Heart left ventricle (tissue), 16 donors: Measurements from ENCODE around the gene ELP1. TPM values are rescaled to one million over a fixed set of nuclear protein-coding genes. Genes with fewer than 3 reads are reported as not detected.
"Not testable (repeated sequence)": the region's sequence is repeated elsewhere in the genome, so short reads cannot be mapped to it uniquely, and the experiment has no call there.

Source experiments
- ATAC-seq, 4 donors: fragments of 200-7000 bp; cut with Tn5 transposase; one replicate each; pipeline ENCODE4 v1.9.1; 2020 to 2022; ENCODE audit warnings: moderate library complexity in 4 of 4, mild to moderate bottlenecking in 3 of 4, moderate number of reproducible peaks in 1 of 4
- DNase-seq, 5 donors: peaks; one replicate each; pipeline ENCODE4 v3.0.0-alpha.2; 2020
- H3K27ac ChIP-seq, 12 donors: fragments of 200-600 bp; sonication (generic) in 4 of 12; one replicate each; pipeline versions ENCODE4 v1.5.0 to v1.8.0; 2016 to 2022; ENCODE audit warnings: mild to moderate bottlenecking in 2 of 12
- H3K27me3 ChIP-seq, 9 donors: fragments of 200-600 bp; sonication (generic) in 2 of 9; one replicate each; pipeline versions ENCODE4 v1.5.1 to v1.8.0; 2016 to 2022; ENCODE audit warnings: mild to moderate bottlenecking in 3 of 9
- H3K36me3 ChIP-seq, 9 donors: fragments of 200-600 bp; sonication (generic) in 2 of 9; one replicate each; pipeline versions ENCODE4 v1.5.0 to v1.8.0; 2018 to 2022; ENCODE audit warnings: mild to moderate bottlenecking in 2 of 9
- H3K4me1 ChIP-seq, 12 donors: fragments of 200-600 bp; sonication (generic) in 4 of 12; one replicate each; pipeline versions ENCODE4 v1.5.0 to v1.8.0; 2016 to 2022; ENCODE audit warnings: mild to moderate bottlenecking in 3 of 12
- H3K4me3 ChIP-seq, 12 donors: fragments of 200-600 bp; sonication (generic) in 4 of 12; one replicate each; pipeline versions ENCODE4 v1.5.0 to v1.8.0; 2017 to 2022; ENCODE audit warnings: mild to moderate bottlenecking in 9 of 12, moderate library complexity in 4 of 12
- H3K9me3 ChIP-seq, 12 donors: fragments of 200-600 bp; sonication (generic) in 4 of 12; one replicate each; pipeline versions ENCODE4 v1.5.0 to v1.8.0; 2016 to 2022; ENCODE audit warnings: mild to moderate bottlenecking in 1 of 12
- POLR2A ChIP-seq, 2 donors: fragments of 450-650 bp; IDR thresholded peaks; one replicate each; pipeline ENCODE4 v1.6.1; 2017; ENCODE audit warnings: antibody characterized with exemption in 2 of 2, mild to moderate bottlenecking in 2 of 2, moderate library complexity in 2 of 2
- WGBS, 4 donors: extraction: QIAGEN DNeasy Blood & Tissue Kit in 2 of 4; methylation state at CpG; one replicate each; pipeline versions ENCODE4 v1.1.5 to v1.1.7; 2013 to 2018; 5-methylcytosine and 5-hydroxymethylcytosine counted together
- intact Hi-C, 10 donors: fragments of 100-400 bp; cut with DNase I; formaldehyde crosslinking; loops; one replicate each; pipeline versions ENCODE4 v1.11.1 to v1.14.2; 2022
- polyA plus RNA-seq, 2 donors: library from polyadenylated mRNA; stranded (reverse); fragments of 200-250 nt; gene quantifications; one replicate each; pipeline ENCODE4 v1.2.3, GENCODE V29; 2013
- total RNA-seq, 9 donors: library from RNA; depleted of rRNA in 2 of 9; stranded (reverse); fragments of >200 nt in 2 of 9; fragmentation: NEBNext Ultra II Directional in 3 of 9; extraction: Animal tissue kit (Norgen Biotek cat#: 25700) in 3 of 9; gene quantifications; one replicate each; pipeline versions ENCODE4 v1.1.0 to v1.2.4, GENCODE V29; 2016 to 2023
- TF ChIP-seq, protein P1 (sequence below), 12 donors: fragments of 200-600 bp; sonication (generic) in 4 of 12; IDR thresholded peaks; one replicate each; pipeline versions ENCODE4 v1.5.0 to v1.8.0; 2018 to 2022; ENCODE audit warnings: antibody characterized with exemption in 12 of 12, mild to moderate bottlenecking in 5 of 12
- donor health status: ischemic (EF 13 %, LVEDD 7.1; RV severe dilation, severe dysfunction).
- donor health status: healthy with polysubstance abuse.
- donor health status: DM: no; HTN: yes; CAD: no.
- donor health status: DM: no; HTN: no; CAD: no.
- donor health status: ischemic (EF 25% LVEDD 6.9; RV normal size, moderate dysfunction).
- donor health status: ischemic (EF 25% LVEDD 5.7; RV mildly dilated, moderate dysfunction).
- donor health status: healthy.
- donor health status: DM: yes; HTN: yes; CAD: no.
- donor health status: ischemic (EF 35%, LVEDD 5.7; RV mildly dilated, moderate dysfunction).
- donor health status: nonischemic (EF 11% LVEDD 7.7; RV severe dilation, severe dysfunction).
- donor health status: DM: yes; HTN: yes; CAD: no.
- donor health status: PGD.
- donor health status: ischemic (EF 29% LVEDD 5.4; RV normal size, mild dysfunction).
- donor health status: nonischemic (EF 23%, LVEDD 6.1; RV moderate dilation, normal function).

Gene ELP1
- total and polyA plus RNA-seq, 11 donors, result 7.8 to 32.0 (median 20.5) TPM

DNA sequence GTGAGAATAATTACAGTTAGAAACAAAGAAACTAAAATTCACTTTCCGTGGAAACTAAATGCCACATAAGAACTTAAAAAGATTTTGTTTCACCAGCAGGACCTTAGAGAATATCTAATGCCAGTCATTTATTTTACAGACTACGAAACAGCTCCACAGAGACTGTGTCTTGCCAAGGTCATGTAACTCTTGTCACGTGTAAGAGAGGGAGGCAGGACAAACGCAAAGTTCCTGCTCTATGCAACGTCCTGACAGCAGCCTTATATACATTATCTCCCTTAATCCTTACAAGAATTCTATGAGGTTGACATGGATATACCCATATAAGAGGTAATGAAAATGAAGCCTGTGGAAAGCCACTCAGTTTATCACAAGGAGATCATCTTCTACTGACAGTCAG is 40.0 kb upstream of the ELP1 start:
- Histone ChIP-seq H3K4me3 (no peak overlapping the region), H3K9me3 (no peaks in the 10 kb centered on the region), H3K36me3 (peaks cover 0 to 45% (median 9%) of the 10 kb centered on the region in 9 donors), H3K27me3 (no peaks in the 10 kb centered on the region), H3K27ac (peak overlapping the region; percentile 40 to 76 (median 64)), H3K4me1 (peaks cover 3 to 37% (median 24%) of the 10 kb centered on the region in 12 donors)
- ATAC-seq (peak; percentile 81 to 88 (median 84)), DNase-seq (peak in 1 of 5 donors; percentile 24)
- intact Hi-C loops, result loop anchor here in 2 of 10 donors (5.0 kb wide), 1 partner anchor 38 kb away; the partner anchor contains the start of gene CTNNAL1 (in 2 of the 2)
- WGBS, 4 donors, result 6 to 23% (median 14%) methylated on average over 5 of the region's 5 CpGs
- no peak for TF ChIP-seq POLR2A (IDR thresholded peaks at IDR 0.05)
- TF ChIP-seq, protein P1, sequence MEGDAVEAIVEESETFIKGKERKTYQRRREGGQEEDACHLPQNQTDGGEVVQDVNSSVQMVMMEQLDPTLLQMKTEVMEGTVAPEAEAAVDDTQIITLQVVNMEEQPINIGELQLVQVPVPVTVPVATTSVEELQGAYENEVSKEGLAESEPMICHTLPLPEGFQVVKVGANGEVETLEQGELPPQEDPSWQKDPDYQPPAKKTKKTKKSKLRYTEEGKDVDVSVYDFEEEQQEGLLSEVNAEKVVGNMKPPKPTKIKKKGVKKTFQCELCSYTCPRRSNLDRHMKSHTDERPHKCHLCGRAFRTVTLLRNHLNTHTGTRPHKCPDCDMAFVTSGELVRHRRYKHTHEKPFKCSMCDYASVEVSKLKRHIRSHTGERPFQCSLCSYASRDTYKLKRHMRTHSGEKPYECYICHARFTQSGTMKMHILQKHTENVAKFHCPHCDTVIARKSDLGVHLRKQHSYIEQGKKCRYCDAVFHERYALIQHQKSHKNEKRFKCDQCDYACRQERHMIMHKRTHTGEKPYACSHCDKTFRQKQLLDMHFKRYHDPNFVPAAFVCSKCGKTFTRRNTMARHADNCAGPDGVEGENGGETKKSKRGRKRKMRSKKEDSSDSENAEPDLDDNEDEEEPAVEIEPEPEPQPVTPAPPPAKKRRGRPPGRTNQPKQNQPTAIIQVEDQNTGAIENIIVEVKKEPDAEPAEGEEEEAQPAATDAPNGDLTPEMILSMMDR (IDR thresholded peaks at IDR 0.05), result no peak

DNA sequence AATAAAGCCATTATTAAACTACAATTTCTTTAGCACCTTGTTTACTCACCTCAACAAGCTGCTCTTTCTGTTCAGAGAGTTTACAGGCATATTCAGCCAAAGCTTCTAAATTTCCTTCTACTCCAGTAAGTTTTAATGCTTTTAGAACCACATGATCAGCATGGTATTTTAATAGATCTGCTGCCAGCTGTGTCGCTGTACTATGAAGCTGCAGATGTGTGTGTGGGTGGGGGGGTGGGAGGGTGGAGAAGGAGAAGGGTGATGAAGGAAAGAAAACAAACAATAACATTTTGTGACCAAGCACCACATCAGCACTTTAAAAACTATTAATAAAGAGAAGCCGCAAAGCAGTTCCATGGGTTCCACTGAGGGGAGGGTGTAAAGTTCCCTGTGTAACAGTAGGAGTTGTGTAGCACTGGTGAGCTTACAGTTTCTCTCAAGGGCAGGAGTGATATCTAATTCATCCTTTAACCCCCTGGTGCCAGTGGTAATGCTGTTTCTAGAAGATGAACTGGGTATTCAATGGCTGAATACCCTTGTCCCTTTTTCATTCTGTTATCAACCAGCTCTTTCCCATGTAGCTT is 38.8 kb upstream of the ELP1 start:
- Histone ChIP-seq H3K27me3 (no peaks in the 10 kb centered on the region), H3K27ac (peak overlapping the region; percentile 40 to 76 (median 64)), H3K36me3 (peaks cover 0 to 35% (median 0%) of the 10 kb centered on the region in 9 donors), H3K4me1 (peaks cover 3 to 48% (median 30%) of the 10 kb centered on the region in 12 donors), H3K4me3 (no peak overlapping the region), H3K9me3 (no peaks in the 10 kb centered on the region)
- WGBS, 4 donors, result 31 to 40% (median 35%) methylated on average over 2 of the region's 2 CpGs
- DNase-seq (no peak), ATAC-seq (peak; percentile 31 to 63 (median 56))
- no peak for TF ChIP-seq POLR2A (IDR thresholded peaks at IDR 0.05)
- TF ChIP-seq, protein P1 (IDR thresholded peaks at IDR 0.05), result no peak
- intact Hi-C loops, result loop anchor here in 2 of 10 donors (5.0 kb wide), 1 partner anchor 40 kb away; the partner anchor contains the start of gene CTNNAL1 (in 2 of the 2)

DNA sequence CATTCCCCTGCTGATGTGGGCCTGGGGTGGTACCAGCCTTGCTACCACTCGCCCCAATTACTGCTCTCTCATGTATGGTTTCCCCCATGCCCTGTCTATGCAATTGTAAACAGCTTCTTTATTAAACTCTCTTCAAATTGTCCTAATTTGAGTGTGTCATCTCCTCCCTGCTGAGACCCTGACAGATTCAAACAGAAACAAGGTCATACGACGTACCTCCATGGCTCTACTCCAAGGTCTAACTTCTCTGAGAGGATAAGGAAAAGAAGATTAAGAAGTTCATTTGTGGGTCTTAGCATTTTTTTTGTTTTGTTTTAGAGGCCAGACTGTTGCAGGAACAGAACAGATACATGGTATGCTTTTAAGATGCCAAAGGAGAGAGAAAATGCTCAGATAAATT is 38.3 kb upstream of the ELP1 start:
- H3K27ac ChIP-seq, result peak overlapping the region; percentile 39 to 76 (median 64)
- no peaks in the 10 kb centered on the region for H3K27me3 ChIP-seq
- TF ChIP-seq, protein P1 (IDR thresholded peaks at IDR 0.05), result no peak
- no peak for TF ChIP-seq POLR2A (IDR thresholded peaks at IDR 0.05)
- intact Hi-C loops, result loop anchor here in 2 of 10 donors (5.0 kb wide), 1 partner anchor 40 kb away; the partner anchor contains the start of gene CTNNAL1 (in 2 of the 2)
- WGBS, 4 donors, result 58 to 66% (median 61%) methylated on average over 3 of the region's 3 CpGs
- peaks cover 3 to 54% (median 32%) of the 10 kb centered on the region in 12 donors for H3K4me1 ChIP-seq
- no peak overlapping the region for H3K4me3 ChIP-seq
- H3K36me3 ChIP-seq, result peaks cover 0 to 35% (median 0%) of the 10 kb centered on the region in 9 donors
- no peaks in the 10 kb centered on the region for H3K9me3 ChIP-seq
- ATAC-seq, result no peak
- no peak for DNase-seq

DNA sequence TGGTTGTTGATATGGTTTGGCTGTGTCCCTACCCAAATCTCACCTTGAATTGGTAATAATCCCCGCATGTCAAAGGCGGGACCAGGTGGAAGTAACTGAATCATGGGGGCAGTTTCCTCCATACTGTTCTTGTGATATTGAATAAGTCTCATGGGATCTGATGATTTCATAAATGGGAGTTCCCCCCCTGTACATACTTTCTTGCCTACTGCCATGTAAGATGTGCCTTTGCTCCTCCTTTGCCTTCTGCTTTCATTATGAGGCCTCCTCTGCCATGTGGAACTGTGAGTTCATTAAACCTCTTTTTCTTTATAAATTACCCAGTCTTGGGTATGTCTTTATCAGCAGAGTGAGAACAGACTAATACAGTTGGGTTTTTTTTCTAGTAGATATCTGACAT is 37.5 kb upstream of the ELP1 start:
- H3K4me3 ChIP-seq, H3K9me3 ChIP-seq, DNase-seq, H3K27me3 ChIP-seq, ATAC-seq: not testable (repeated sequence)
- Histone ChIP-seq H3K36me3 (peaks cover 0 to 31% (median 0%) of the 10 kb centered on the region in 9 donors), H3K4me1 (peaks cover 3 to 59% (median 33%) of the 10 kb centered on the region in 12 donors), H3K27ac (peak overlapping the region in 7 of 12 donors; percentile 40 to 76 (median 72))
- WGBS, 4 donors, result 97 to 100% (median 98%) methylated on average over 2 of the region's 2 CpGs
- intact Hi-C loops, result loop anchor here in 2 of 10 donors (5.0 kb wide), 1 partner anchor 41 kb away; the partner anchor contains the start of gene CTNNAL1 (in 2 of the 2)
